ENCODE data around the gene ZCCHC10.
A peak's percentile ranks its signal among the peaks of the same experiment; 100 is the strongest.
"Not testable (repeated sequence)": the region's sequence is repeated elsewhere in the genome, so short reads cannot be mapped to it uniquely, and the experiment has no call there.

The ZCCHC10 gene

DNA sequence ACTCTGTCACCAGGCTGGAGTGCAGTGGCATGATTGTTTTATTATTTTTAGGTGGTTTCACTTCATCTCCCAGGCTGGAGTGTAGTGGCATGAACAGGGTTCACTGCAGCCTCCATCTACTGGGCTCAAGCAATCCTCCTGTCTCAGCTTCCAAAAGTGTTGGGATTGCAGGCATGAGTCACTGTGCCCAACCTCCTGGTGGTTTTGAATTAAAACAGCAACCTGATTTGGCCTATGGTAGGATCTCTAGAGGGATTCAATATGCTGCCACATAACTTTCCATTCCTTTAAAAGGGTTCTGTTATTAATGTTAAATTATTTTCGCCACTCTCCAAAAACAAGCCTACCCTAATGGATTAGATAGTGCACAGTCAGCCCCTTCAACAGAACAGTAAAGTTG is 15.6 kb upstream of the ZCCHC10 start:
- TF ChIP-seq, protein P1, sequence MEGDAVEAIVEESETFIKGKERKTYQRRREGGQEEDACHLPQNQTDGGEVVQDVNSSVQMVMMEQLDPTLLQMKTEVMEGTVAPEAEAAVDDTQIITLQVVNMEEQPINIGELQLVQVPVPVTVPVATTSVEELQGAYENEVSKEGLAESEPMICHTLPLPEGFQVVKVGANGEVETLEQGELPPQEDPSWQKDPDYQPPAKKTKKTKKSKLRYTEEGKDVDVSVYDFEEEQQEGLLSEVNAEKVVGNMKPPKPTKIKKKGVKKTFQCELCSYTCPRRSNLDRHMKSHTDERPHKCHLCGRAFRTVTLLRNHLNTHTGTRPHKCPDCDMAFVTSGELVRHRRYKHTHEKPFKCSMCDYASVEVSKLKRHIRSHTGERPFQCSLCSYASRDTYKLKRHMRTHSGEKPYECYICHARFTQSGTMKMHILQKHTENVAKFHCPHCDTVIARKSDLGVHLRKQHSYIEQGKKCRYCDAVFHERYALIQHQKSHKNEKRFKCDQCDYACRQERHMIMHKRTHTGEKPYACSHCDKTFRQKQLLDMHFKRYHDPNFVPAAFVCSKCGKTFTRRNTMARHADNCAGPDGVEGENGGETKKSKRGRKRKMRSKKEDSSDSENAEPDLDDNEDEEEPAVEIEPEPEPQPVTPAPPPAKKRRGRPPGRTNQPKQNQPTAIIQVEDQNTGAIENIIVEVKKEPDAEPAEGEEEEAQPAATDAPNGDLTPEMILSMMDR (IDR thresholded peaks at IDR 0.05; ENCODE audit: low read depth, low read length), result peak; percentile 3
- in situ Hi-C loops (cut with HindIII; ENCODE audit: low sequenced_read_pairs), result no loop called here
- peak; percentile 36 for DNase-seq (ENCODE audit: low read depth, low spot score)
- no peak overlapping the region for H3K4me3 ChIP-seq (ENCODE audit: low read depth, low read length)

DNA sequence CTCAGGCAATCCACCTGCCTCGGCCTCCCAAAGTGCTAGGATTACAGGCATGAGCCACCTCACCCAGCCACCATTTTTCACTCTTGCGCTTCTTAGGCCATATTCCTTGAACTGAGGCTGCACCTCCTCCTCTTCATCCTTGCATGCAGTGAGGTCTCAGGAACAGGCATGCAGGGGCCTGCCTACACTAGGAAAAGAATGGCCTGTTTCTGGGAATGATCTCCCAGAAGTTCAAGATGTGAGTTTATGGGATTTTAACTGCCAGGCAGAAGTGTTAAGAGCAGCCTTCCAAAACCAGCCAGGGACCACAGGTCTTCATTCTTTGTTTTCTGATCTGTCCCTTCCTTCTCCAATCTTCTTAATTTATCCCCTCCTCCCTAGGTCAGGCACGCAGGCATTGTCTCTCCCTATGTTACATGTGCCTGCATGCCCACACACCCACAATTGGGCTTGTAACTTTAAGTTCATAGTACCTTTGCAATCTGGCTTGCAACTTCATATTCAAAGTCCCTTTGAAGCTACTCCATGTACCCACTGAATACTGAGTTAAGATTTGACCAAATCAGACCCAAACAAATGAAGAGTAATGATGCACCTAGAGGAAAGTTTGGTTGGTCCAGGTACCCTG is 14.9 kb upstream of the ZCCHC10 start:
- no peak overlapping the region for H3K4me3 ChIP-seq (ENCODE audit: low read depth, low read length)
- TF ChIP-seq, protein P1 (IDR thresholded peaks at IDR 0.05; ENCODE audit: low read depth, low read length), result no peak
- DNase-seq (ENCODE audit: low read depth, low spot score), result no peak
- in situ Hi-C loops (cut with HindIII; ENCODE audit: low sequenced_read_pairs), result no loop called here

DNA sequence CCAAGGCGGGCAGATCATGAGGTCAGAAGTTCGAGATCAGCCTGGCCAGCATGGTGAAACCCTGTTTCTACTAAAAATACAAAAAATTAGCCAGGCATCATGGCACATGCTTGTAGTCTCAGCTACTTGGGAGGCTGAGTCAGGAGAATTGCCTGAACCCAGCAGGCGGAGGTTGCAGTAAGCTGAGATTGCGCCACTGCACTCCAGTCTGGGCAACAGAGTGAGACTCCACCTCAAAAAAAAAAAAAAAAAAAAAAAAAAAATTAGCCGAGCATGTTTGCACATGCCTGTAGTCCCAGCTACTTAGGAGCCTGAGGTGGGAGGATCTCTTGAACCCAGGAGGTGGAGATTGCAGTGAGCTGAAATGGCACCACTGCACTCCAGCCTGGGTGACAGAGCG is 10.3 kb upstream of the ZCCHC10 start:
- DNase-seq (ENCODE audit: low read depth, low spot score); H3K4me3 ChIP-seq (ENCODE audit: low read depth, low read length); in situ Hi-C loops (cut with HindIII; ENCODE audit: low sequenced_read_pairs): not testable (repeated sequence)

DNA sequence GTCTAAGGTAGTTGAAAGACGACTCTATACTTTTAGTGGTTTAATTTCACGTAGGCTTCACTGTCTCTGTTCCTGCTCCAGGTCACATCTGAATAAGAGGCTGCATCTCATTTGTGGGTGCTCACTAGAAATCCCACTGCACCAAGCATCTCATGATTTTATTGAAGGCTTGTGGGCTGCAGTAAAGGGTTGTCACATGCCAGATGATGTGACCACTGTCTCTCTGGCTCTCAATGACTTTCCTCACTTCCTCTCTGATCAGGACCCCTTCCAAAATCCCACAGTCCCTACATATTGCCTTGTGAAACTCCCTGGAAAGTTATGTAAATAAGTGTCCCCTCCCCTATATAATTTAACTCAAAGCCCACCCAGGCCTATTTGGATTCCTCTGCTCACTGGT is 8.9 kb upstream of the ZCCHC10 start:
- H3K4me3 ChIP-seq (ENCODE audit: low read depth, low read length), result no peak overlapping the region
- no peak for DNase-seq (ENCODE audit: low read depth, low spot score)
- TF ChIP-seq, protein P1 (IDR thresholded peaks at IDR 0.05; ENCODE audit: low read depth, low read length), result no peak
- in situ Hi-C loops (cut with HindIII; ENCODE audit: low sequenced_read_pairs), result no loop called here

DNA sequence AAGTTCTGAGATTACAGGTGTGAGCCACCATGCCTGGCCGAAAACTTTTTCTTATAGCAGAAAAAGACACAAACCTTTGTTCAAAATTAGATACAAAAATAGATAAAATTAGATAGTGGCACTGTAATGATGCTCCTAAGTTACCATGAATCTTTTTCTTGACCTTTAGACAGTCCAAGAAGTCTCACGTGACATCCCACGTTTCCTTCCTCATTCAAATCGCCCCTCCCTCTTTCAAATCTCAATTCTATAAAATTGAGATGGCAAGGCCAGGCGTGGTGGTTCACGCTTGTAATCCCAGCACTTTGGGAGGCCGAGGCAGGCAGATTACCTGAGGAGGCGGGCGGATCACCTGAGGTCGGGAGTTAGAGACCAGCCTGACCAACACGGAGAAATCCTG is 7.7 kb upstream of the ZCCHC10 start:
- in situ Hi-C loops (cut with HindIII; ENCODE audit: low sequenced_read_pairs), result no loop called here
- H3K4me3 ChIP-seq (ENCODE audit: low read depth, low read length), result no peak overlapping the region
- DNase-seq (ENCODE audit: low read depth, low spot score), result no peak
- TF ChIP-seq, protein P1 (IDR thresholded peaks at IDR 0.05; ENCODE audit: low read depth, low read length), result no peak

DNA sequence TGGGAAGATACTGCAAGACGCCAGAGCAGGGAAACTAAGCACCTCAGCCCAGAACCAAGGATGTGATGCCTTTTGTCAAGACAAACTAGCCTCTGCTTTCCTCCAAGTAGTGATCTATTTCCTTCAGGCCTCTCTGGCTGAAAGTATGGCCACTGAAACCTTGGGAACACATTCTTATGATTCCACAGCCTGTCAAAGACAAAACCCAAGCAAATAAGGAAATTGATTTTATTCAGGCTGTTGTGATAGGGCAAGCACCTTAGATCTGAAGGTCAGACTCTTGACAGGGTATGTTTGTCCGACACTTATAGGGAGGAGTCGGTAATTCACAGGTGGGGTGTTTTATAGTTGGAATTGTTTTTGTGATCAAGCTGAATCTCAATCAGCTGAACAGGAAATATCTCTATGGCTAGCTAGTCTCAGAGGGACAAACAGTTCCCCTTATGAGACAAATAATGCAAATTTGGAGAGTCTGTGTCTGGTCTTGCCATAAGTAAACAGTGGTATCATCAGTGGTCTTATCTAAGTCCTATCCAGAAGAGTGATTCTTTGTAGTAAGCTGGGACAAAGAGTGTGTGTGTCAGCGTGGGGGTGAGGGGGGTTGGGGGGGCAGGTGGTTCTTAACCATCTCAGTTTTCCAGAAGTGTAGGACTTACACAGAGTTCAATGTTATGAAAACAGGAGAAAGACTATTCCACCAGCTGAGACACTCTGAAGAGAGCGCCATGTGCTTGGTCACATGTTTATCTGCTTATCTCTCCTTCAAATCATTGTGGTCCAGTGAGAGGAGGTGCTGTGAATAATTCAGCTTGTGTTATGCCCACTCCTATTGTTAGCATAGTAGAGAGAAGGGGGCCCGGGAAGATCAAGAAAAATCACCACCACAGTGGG is 6.7 kb upstream of the ZCCHC10 start:
- in situ Hi-C loops (cut with HindIII; ENCODE audit: low sequenced_read_pairs), result no loop called here

More for the DNA sequence above, 6.7 kb upstream of the ZCCHC10 start:
- DNase-seq (ENCODE audit: low read depth, low spot score), result no peak
- no peak overlapping the region for H3K4me3 ChIP-seq (ENCODE audit: low read depth, low read length)
- TF ChIP-seq, protein P1 (IDR thresholded peaks at IDR 0.05; ENCODE audit: low read depth, low read length), result no peak

All from astrocyte of the spinal cord (primary cell).